Lower leg skin (tissue), 3 donors: Measurements from ENCODE around the gene SYT2.

ENCODE experiments used
- POLR2A ChIP-seq, 2 donors: fragments of 450-650 bp; IDR thresholded peaks; one replicate each; pipeline ENCODE4 v1.6.1; 2016 to 2017; ENCODE audit warnings: antibody characterized with exemption in 2 of 2, mild to moderate bottlenecking in 1 of 2, moderate library complexity in 1 of 2
- TF ChIP-seq, protein P1 (sequence below), 3 donors: fragments of 450-650 bp; IDR thresholded peaks; one replicate each; pipeline ENCODE4 v1.5.1; 2016; ENCODE audit warnings: antibody characterized with exemption in 3 of 3, mild to moderate bottlenecking in 3 of 3, moderate library complexity in 2 of 3

DNA sequence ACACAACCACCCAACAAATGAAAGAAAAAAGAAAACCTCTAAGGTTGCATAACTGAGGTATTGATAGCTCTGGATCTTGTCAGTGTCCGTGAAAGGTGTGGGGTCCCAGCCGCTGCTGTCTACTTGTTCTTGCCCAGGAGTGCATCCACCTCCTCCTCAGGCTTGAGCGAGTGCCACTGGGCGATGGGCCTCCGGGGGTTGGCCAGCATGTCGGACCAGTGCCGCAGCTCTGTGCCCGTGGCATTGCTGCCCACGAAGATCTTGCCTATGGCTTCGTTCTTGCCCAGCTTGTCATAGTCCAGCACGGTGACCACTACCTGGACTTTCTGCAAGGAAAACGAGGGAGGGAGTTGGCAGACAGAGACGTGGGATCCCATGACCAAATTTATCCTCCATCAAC, 113.6 kb downstream of the SYT2 start:
- TF ChIP-seq, protein P1, sequence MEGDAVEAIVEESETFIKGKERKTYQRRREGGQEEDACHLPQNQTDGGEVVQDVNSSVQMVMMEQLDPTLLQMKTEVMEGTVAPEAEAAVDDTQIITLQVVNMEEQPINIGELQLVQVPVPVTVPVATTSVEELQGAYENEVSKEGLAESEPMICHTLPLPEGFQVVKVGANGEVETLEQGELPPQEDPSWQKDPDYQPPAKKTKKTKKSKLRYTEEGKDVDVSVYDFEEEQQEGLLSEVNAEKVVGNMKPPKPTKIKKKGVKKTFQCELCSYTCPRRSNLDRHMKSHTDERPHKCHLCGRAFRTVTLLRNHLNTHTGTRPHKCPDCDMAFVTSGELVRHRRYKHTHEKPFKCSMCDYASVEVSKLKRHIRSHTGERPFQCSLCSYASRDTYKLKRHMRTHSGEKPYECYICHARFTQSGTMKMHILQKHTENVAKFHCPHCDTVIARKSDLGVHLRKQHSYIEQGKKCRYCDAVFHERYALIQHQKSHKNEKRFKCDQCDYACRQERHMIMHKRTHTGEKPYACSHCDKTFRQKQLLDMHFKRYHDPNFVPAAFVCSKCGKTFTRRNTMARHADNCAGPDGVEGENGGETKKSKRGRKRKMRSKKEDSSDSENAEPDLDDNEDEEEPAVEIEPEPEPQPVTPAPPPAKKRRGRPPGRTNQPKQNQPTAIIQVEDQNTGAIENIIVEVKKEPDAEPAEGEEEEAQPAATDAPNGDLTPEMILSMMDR (IDR thresholded peaks at IDR 0.05): no peak
- TF ChIP-seq POLR2A (IDR thresholded peaks at IDR 0.05): no peak
